Ovary (tissue), 9 donors: ENCODE results near the gene C11orf54. TPM values are rescaled to one million over a fixed set of nuclear protein-coding genes. Genes with fewer than 3 reads are reported as not detected.

Source experiments
- DNase-seq, 5 donors: peaks; one replicate each; pipeline ENCODE4 v3.0.0-alpha.2; 2019 to 2020
- H3K27ac ChIP-seq, 2 donors: fragments of 200-600 bp; one replicate each; pipeline versions ENCODE4 v1.5.1 to v1.8.0; 2019 to 2022
- H3K27me3 ChIP-seq: fragments of 200-600 bp; one replicate; pipeline ENCODE4 v1.8.0; 2022
- H3K36me3 ChIP-seq: fragments of 200-600 bp; sonication (generic); one replicate; pipeline ENCODE4 v1.5.1; 2019
- H3K4me1 ChIP-seq: one replicate; pipeline ENCODE4 v1.8.1; 2013; ENCODE audit warnings: mild to moderate bottlenecking, moderate library complexity; ENCODE audit not compliant: insufficient read depth
- H3K4me3 ChIP-seq: fragments of 200-600 bp; sonication (generic); one replicate; pipeline ENCODE4 v1.5.1; 2017
- H3K9me3 ChIP-seq, 2 donors: fragments of 200-600 bp in 1 of 2; sonication (generic) in 1 of 2; one replicate each; pipeline versions ENCODE4 v1.5.1 to v1.8.1; 2013 to 2019; ENCODE audit warnings: mild to moderate bottlenecking in 1 of 2, moderate library complexity in 1 of 2
- CTCF ChIP-seq, 3 donors: fragments of 450-650 bp in 2 of 3; fragments of 200-600 bp in 1 of 3; IDR thresholded peaks; one replicate each; pipeline versions ENCODE4 v1.5.1 to v1.8.0; 2016 to 2022; ENCODE audit warnings: antibody characterized with exemption in 3 of 3, mild to moderate bottlenecking in 1 of 3
- EP300 ChIP-seq: sonication (generic); formaldehyde crosslinking; IDR thresholded peaks from one replicate; pipeline ENCODE4 v1.6.1; 2017; ENCODE audit warnings: antibody characterized with exemption
- POLR2A ChIP-seq: fragments of 450-650 bp; IDR thresholded peaks from one replicate; pipeline ENCODE4 v1.6.1; 2017; ENCODE audit warnings: antibody characterized with exemption, mild to moderate bottlenecking, moderate library complexity
- WGBS, 3 donors: extraction: QIAGEN DNeasy Blood & Tissue Kit in 1 of 3; methylation state at CpG; one replicate each; pipeline versions ENCODE4 v1.1.5 to v1.1.7; 2013 to 2017; 5-methylcytosine and 5-hydroxymethylcytosine counted together
- intact Hi-C, 4 donors: fragments of 100-400 bp; cut with DNase I; formaldehyde crosslinking; loops; one replicate each; pipeline versions ENCODE4 v1.11.0 to v1.15.1; 2022 to 2023
- polyA plus RNA-seq, 2 donors: library from polyadenylated mRNA; stranded (reverse); fragments of 200-250 nt in 1 of 2; fragments of 350-450 nt in 1 of 2; fragmentation: Illumina TruSeq in 1 of 2; extraction: RNeasy Lipid Tissue Mini Kit (QIAGEN cat#74804) in 1 of 2; gene quantifications; one replicate each; pipeline ENCODE4 v1.2.3, GENCODE V29; 2013 to 2014
- total RNA-seq, 7 donors: library from RNA; depleted of rRNA in 2 of 7; stranded (reverse); fragments of >200 nt in 2 of 7; fragmentation: NEBNext Ultra II Directional in 3 of 7; extraction: Animal tissue kit (Norgen Biotek cat#: 25700) in 3 of 7; gene quantifications; one replicate each; pipeline versions ENCODE4 v1.1.0 to v1.2.4, GENCODE V29; 2016 to 2023
- donor health status: DM: no; HTN: no; CAD: no; lungs with moderate emphysema.
- donor health status: DM: no; HTN: no; CAD: no.
- donor health status: Bipolar disorder and iron deficiency.
- donor health status: DM: yes; HTN: yes; CAD: no.
- donor health status: DM: no; HTN: no; CAD: no.
- donor health status: DM: yes; HTN: yes; CAD: no.

The C11orf54 gene
- total and polyA plus RNA-seq, 9 donors: 22.8 to 48.0 (median 36.0) TPM

DNA sequence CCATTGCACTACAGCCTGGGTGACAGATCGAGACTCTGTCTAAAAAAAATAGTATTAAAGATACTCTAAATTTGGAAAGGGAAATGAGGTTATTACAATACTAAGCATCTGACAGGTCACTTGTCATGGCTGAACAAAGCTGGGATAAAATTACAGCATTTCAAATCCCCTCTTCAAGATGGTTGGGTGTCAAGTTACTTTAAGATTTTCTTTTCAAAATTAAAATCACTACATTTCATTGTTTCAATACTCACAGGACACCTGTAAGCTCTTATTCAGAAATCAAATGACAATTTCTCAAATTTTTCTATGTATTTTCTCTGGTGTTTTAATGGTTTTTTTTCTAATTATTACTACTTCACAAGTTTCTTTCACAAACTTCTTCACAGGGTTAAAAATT is 5.8 kb upstream of the C11orf54 start:
- no peaks in the 10 kb centered on the region for H3K9me3 ChIP-seq
- no peak overlapping the region for H3K27ac ChIP-seq
- no peaks in the 10 kb centered on the region for H3K27me3 ChIP-seq
- H3K4me1 ChIP-seq: peaks cover 2% of the 10 kb centered on the region
- intact Hi-C loops: no loop called here
- H3K4me3 ChIP-seq: no peak overlapping the region
- no peak for TF ChIP-seq EP300
- no peak for TF ChIP-seq CTCF (IDR thresholded peaks at IDR 0.05)
- no peak for TF ChIP-seq POLR2A
- no peak for DNase-seq
- 86 to 90% (median 88%) methylated on average over 1 of the region's 1 CpG for WGBS, 3 donors
- H3K36me3 ChIP-seq: no peaks in the 10 kb centered on the region

GRCh38 chr11:93736129-93736528 is 5.3 kb upstream of the C11orf54 start:
- Histone ChIP-seq H3K27me3 (no peaks in the 10 kb centered on the region), H3K27ac (no peak overlapping the region), H3K4me3 (no peak overlapping the region), H3K36me3 (no peaks in the 10 kb centered on the region), H3K4me1 (peaks cover 2% of the 10 kb centered on the region), H3K9me3 (no peaks in the 10 kb centered on the region)
- no peak for DNase-seq
- TF ChIP-seq EP300: no peak
- TF ChIP-seq CTCF (IDR thresholded peaks at IDR 0.05): no peak
- TF ChIP-seq POLR2A: no peak
- intact Hi-C loops: no loop called here

DNA sequence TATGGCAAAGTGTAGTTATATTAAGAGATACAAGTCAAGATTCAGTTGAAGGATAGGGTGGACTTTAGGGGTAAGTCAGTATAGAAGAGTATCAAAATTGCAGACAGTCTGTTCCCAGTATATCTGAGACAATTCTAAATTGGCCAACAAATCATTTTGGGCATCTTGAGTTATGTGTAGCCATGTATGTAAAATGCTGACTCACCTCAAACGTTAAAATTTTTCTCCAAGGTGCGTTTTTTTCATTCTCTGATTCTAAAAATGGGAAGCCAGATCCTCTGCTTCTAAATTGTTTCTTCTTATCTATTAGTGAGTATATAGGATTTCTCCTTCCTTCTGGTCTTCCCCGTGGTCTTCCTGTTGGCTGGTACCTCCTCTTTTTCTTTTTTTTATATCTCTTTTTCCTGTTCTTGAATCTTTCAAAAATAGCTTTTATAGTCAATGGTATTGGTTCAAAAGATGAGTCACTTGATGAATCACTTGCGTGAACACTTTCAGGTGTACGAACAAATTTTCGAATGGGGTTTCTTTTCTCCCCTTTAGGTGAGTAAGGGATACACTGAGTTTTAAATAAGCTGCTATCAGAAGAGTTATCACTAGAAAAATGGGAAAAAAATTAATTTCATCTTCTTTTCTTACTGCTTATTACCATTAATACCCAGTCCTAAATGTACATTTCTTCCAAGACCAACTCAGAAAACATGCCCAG is 3.4 kb upstream of the C11orf54 start:
- H3K36me3 ChIP-seq: no peaks in the 10 kb centered on the region
- DNase-seq: no peak
- H3K4me1 ChIP-seq: peaks cover 2% of the 10 kb centered on the region
- no peak overlapping the region for H3K27ac ChIP-seq
- TF ChIP-seq EP300 (no peak), POLR2A (no peak), CTCF (IDR thresholded peaks at IDR 0.05) (no peak)
- intact Hi-C loops: no loop called here
- no peak overlapping the region for H3K4me3 ChIP-seq
- WGBS, 3 donors: 66 to 68% (median 68%) methylated on average over 6 of the region's 6 CpGs
- H3K27me3 ChIP-seq: no peaks in the 10 kb centered on the region
- no peaks in the 10 kb centered on the region for H3K9me3 ChIP-seq

DNA sequence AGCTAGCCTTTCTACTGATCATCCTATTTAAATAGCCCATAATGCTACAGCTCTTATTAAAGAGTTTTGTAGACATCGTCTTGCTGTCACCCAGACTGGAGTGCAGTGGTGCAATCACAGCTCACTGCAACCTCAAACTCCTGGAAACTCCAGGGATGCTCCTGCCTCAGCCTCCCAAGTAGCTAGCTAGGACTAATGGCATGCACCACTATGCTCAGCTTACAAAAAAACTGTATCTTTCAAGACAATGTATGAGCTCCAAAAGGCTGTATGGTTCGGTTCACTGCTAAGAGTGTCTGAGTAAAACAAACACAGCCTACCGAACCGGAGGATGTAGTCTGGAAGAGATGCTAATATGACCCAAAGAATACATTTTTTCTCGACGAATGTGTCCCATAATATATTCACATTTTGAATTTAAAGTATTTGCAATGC is 2.8 kb upstream of the C11orf54 start:
- TF ChIP-seq CTCF (IDR thresholded peaks at IDR 0.05): no peak
- no peak for TF ChIP-seq POLR2A
- no peak for TF ChIP-seq EP300
- H3K4me3 ChIP-seq: no peak overlapping the region
- H3K36me3 ChIP-seq: no peaks in the 10 kb centered on the region
- WGBS, 3 donors: 54 to 71% (median 68%) methylated on average over 6 of the region's 6 CpGs
- H3K9me3 ChIP-seq: no peaks in the 10 kb centered on the region
- no peaks in the 10 kb centered on the region for H3K27me3 ChIP-seq
- peaks cover 2% of the 10 kb centered on the region for H3K4me1 ChIP-seq
- intact Hi-C loops: no loop called here
- H3K27ac ChIP-seq: no peak overlapping the region
- DNase-seq: no peak
